CD14-positive monocyte (primary cell): Measurements from ENCODE around the gene ZNF267. TPM values are rescaled to one million over a fixed set of nuclear protein-coding genes. Genes with fewer than 3 reads are reported as not detected.

Source experiments
- DNase-seq, 3 donors: peaks; one replicate each; pipeline ENCODE4 v3.0.0-alpha.2; 2011 to 2022
- H2AFZ ChIP-seq: 2 replicates; pipeline ENCODE4 v1.6.0; 2012; ENCODE audit warnings: mild to moderate bottlenecking, low read depth, low read length, inconsistent platforms; ENCODE audit not compliant: insufficient read depth, poor library complexity, severe bottlenecking
- H3K27ac ChIP-seq, 2 donors: 1 replicate in 1 of 2; 2 replicates in 1 of 2; pipeline ENCODE4 v1.5.1; 2012 to 2013; ENCODE audit warnings: low read length in 2 of 2, control low read depth in 1 of 2, inconsistent platforms in 1 of 2, low read depth in 1 of 2, mild to moderate bottlenecking in 1 of 2
- H3K27me3 ChIP-seq, 2 donors: one replicate each; pipeline versions ENCODE4 v1.6.0 to v1.6.1; 2011 to 2013; ENCODE audit warnings: low read length in 2 of 2; ENCODE audit not compliant: control insufficient read depth in 2 of 2, insufficient read depth in 2 of 2
- H3K36me3 ChIP-seq, 2 donors: replicated peaks in 1 of 2; 1 replicate in 1 of 2; 2 replicates in 1 of 2; pipeline versions ENCODE4 v1.5.1 to v1.6.1; 2012 to 2013; ENCODE audit warnings: low read length in 2 of 2, control low read depth in 1 of 2, inconsistent platforms in 1 of 2, mild to moderate bottlenecking in 1 of 2; ENCODE audit not compliant: insufficient read depth in 2 of 2, control insufficient read depth in 1 of 2
- H3K4me1 ChIP-seq, 2 donors: 1 replicate in 1 of 2; 2 replicates in 1 of 2; pipeline versions ENCODE4 v1.5.1 to v1.6.1; 2012 to 2013; ENCODE audit warnings: low read length in 2 of 2, control low read depth in 1 of 2, inconsistent platforms in 1 of 2, mild to moderate bottlenecking in 1 of 2, moderate library complexity in 1 of 2; ENCODE audit not compliant: insufficient read depth in 2 of 2, control insufficient read depth in 1 of 2
- H3K4me2 ChIP-seq: replicated peaks from 2 replicates; pipeline ENCODE3; 2012; ENCODE audit warnings: low read length, moderate library complexity, mild to moderate bottlenecking; ENCODE audit not compliant: poor library complexity, severe bottlenecking; ENCODE audit errors: extremely low read depth
- H3K4me3 ChIP-seq, 3 experiments: fragments of 200-600 bp in 1 of 3; sonication (generic) in 1 of 3; replicated peaks in 1 of 3; 1 replicate in 2 of 3; 2 replicates in 1 of 3; pipeline ENCODE4 v1.5.1; 2011 to 2013; ENCODE audit warnings: low read length in 3 of 3, mild to moderate bottlenecking in 3 of 3, control low read depth in 2 of 3, low read depth in 2 of 3, inconsistent platforms in 1 of 3, moderate library complexity in 1 of 3
- H3K79me2 ChIP-seq: 2 replicates; pipeline ENCODE4 v1.6.0; 2012; ENCODE audit warnings: mild to moderate bottlenecking, control low read depth, inconsistent platforms, low read length, moderate library complexity; ENCODE audit not compliant: insufficient read depth
- H3K9ac ChIP-seq: 2 replicates; pipeline ENCODE4 v1.6.0; 2017; ENCODE audit warnings: low read length, mild to moderate bottlenecking; ENCODE audit not compliant: insufficient read depth, poor library complexity, severe bottlenecking
- H3K9me3 ChIP-seq, 2 donors: replicated peaks in 1 of 2; 1 replicate in 1 of 2; 2 replicates in 1 of 2; pipeline versions ENCODE4 v1.5.1 to v1.6.1; 2012 to 2013; ENCODE audit warnings: low read length in 2 of 2, control low read depth in 1 of 2; ENCODE audit not compliant: control insufficient read depth in 1 of 2, insufficient read depth in 1 of 2
- H4K20me1 ChIP-seq: 2 replicates; pipeline ENCODE4 v1.6.0; 2012; ENCODE audit warnings: mild to moderate bottlenecking, low read length, control low read depth, moderate library complexity; ENCODE audit not compliant: insufficient read depth
- H3K27ac Mint-ChIP-seq, 7 donors: one replicate each; pipeline ENCODE4 v1.8.0; 2020; ENCODE audit warnings: mild to moderate bottlenecking in 7 of 7, mixed read lengths in 7 of 7, moderate library complexity in 6 of 7, inconsistent platforms in 2 of 7
- H3K27me3 Mint-ChIP-seq, 3 donors: one replicate each; pipeline ENCODE4 v1.8.0; 2021 to 2022; ENCODE audit warnings: low read depth in 3 of 3, mild to moderate bottlenecking in 3 of 3, mixed read lengths in 3 of 3, moderate library complexity in 3 of 3, inconsistent platforms in 1 of 3
- H3K36me3 Mint-ChIP-seq, 2 donors: one replicate each; pipeline ENCODE4 v1.8.0; 2020; ENCODE audit warnings: mixed read lengths in 2 of 2, inconsistent platforms in 1 of 2, mild to moderate bottlenecking in 1 of 2
- H3K4me1 Mint-ChIP-seq: one replicate; pipeline ENCODE4 v1.8.0; 2020; ENCODE audit warnings: mild to moderate bottlenecking, mixed read lengths
- H3K4me3 Mint-ChIP-seq, 2 donors: one replicate each; pipeline ENCODE4 v1.8.0; 2020; ENCODE audit warnings: mild to moderate bottlenecking in 2 of 2, mixed read lengths in 2 of 2, moderate library complexity in 1 of 2
- H3K9me3 Mint-ChIP-seq, 7 donors: one replicate each; pipeline ENCODE4 v1.8.0; 2020 to 2022; ENCODE audit warnings: mixed read lengths in 7 of 7, mild to moderate bottlenecking in 6 of 7, moderate library complexity in 6 of 7, inconsistent platforms in 2 of 7
- WGBS: methylation state at CpG from one replicate; pipeline ENCODE4 v1.1.5; 2013; ENCODE audit warnings: missing lambda C conversion rate; ENCODE audit not compliant: insufficient coverage; 5-methylcytosine and 5-hydroxymethylcytosine counted together
- intact Hi-C, 2 donors: fragments of 100-400 bp; cut with micrococcal nuclease; formaldehyde crosslinking; loops; one replicate each; pipeline versions ENCODE4 v1.15.0 to v1.15.1; 2023
- polyA plus RNA-seq, 3 donors: library from polyadenylated mRNA; depleted of rRNA in 1 of 3; unstranded in 2 of 3; stranded (reverse) in 1 of 3; fragments of 300-500 nt in 2 of 3; fragments of >200 nt in 1 of 3; fragmentation: Illumina TruSeq in 2 of 3; gene quantifications; 1 replicate in 2 of 3; 2 replicates in 1 of 3; pipeline ENCODE4 v1.2.3, GENCODE V29; 2012 to 2021
- TF ChIP-seq, protein P1 (sequence below): fragments of 200-600 bp; IDR thresholded peaks from one replicate; pipeline ENCODE4 v1.8.0; 2022; ENCODE audit warnings: antibody characterized with exemption, mild to moderate bottlenecking

ZNF267 gene
- polyA plus RNA-seq, 3 donors = 13.5 to 23.8 (median 18.0) TPM

DNA sequence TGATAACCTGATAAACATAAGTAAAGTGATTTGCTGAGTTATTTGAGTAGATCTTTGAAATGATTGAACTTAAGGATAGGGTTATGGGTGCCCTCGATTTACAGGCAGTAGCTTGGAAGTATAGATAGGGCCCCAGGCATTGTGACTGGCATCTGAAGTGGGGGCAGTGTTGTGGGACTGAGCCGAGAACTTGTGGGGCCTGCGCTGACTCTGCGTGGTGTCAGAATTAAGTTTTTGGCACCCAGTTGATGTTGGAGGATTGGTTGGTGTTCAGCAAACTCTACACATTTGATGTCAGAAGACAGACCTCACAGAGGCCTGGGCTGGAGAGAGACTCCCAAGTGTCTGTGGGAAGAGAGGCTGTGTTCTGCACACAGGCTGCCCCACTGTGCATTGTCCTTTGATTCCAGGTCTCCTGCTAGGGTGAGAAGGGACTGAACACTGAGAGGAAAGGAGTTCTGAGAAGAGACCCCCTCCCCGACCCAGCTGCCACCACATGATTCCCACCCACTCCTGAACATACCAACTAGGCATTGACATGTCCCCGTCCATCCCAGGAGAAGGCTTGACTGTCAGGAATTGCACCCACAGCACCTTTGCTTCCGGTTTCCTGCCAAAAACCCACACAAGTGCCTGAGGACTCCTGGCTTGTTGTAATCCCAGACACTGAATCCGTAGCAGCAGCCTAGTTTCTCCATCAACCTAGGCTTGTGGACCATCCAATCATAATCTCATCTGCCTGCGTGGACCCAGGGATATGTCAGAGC lies 4.5 kb downstream of the ZNF267 start:
- Histone ChIP-seq H3K9ac (peak overlapping the region; percentile 64), H3K79me2 (peaks cover 99% of the 10 kb centered on the region), H3K36me3 (peaks cover 19 to 57% of the 10 kb centered on the region in 2 donors), H3K4me2 (peak overlapping the region; percentile 72), H3K4me3 (peak overlapping the region in 1 of 3 experiments; percentile 9), H3K4me1 (peaks cover 52 to 59% of the 10 kb centered on the region in 2 donors), H4K20me1 (peaks cover 67% of the 10 kb centered on the region), H3K27me3 (no peaks in the 10 kb centered on the region), H3K27ac (peak overlapping the region; percentile 76 to 100), H2AFZ (no peak overlapping the region), H3K9me3 (peaks cover 11 to 19% of the 10 kb centered on the region in 2 donors)
- H3K4me1 Mint-ChIP-seq = peaks cover 62% of the 10 kb centered on the region
- H3K36me3 Mint-ChIP-seq = peaks cover 60 to 78% of the 10 kb centered on the region in 2 donors
- peak overlapping the region; percentile 98 to 100 (median 99) for H3K27ac Mint-ChIP-seq
- intact Hi-C loops = loop anchor here in 1 of 2 donors (10.0 kb wide), 1 partner anchor 763 kb away; the partner anchor contains the start of gene KAT8
- peak overlapping the region; percentile 3 to 21 for H3K4me3 Mint-ChIP-seq
- WGBS = 95% methylated on average over 9 of the region's 9 CpGs
- H3K27me3 Mint-ChIP-seq = no peaks in the 10 kb centered on the region
- TF ChIP-seq, protein P1, sequence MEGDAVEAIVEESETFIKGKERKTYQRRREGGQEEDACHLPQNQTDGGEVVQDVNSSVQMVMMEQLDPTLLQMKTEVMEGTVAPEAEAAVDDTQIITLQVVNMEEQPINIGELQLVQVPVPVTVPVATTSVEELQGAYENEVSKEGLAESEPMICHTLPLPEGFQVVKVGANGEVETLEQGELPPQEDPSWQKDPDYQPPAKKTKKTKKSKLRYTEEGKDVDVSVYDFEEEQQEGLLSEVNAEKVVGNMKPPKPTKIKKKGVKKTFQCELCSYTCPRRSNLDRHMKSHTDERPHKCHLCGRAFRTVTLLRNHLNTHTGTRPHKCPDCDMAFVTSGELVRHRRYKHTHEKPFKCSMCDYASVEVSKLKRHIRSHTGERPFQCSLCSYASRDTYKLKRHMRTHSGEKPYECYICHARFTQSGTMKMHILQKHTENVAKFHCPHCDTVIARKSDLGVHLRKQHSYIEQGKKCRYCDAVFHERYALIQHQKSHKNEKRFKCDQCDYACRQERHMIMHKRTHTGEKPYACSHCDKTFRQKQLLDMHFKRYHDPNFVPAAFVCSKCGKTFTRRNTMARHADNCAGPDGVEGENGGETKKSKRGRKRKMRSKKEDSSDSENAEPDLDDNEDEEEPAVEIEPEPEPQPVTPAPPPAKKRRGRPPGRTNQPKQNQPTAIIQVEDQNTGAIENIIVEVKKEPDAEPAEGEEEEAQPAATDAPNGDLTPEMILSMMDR = no peak
- DNase-seq = no peak
- peaks cover 2 to 28% (median 10%) of the 10 kb centered on the region in 7 donors for H3K9me3 Mint-ChIP-seq

DNA sequence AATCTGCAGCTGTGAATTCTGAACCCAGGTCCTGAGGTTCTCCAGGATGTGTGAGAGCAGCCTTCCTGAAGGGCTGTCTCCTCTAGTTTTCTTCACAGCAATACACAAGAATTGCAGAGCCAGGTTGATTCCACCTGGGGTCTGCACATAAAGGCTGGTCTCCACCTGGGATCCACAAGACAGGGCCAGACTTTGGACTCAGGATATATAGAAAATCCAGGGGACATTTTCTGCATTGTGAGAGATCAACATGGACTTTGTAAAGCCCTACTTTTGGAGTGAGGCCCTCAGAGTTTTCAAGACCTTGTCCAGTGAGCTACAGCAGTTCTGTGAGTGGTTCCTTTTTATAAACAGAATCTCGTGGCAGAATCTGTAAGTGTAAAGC lies 6.3 kb downstream of the ZNF267 start:
- no peak overlapping the region for H3K4me3 Mint-ChIP-seq
- no peak for DNase-seq
- Histone ChIP-seq H3K79me2 (peaks cover 100% of the 10 kb centered on the region), H3K4me1 (peaks cover 45 to 53% of the 10 kb centered on the region in 2 donors), H3K27ac (peak overlapping the region; percentile 36 to 100), H3K9ac (peak overlapping the region; percentile 6), H4K20me1 (peaks cover 83% of the 10 kb centered on the region), H2AFZ (no peak overlapping the region), H3K27me3 (no peaks in the 10 kb centered on the region), H3K4me3 (no peak overlapping the region), H3K9me3 (peaks cover 22 to 26% of the 10 kb centered on the region in 2 donors), H3K4me2 (no peak overlapping the region), H3K36me3 (peaks cover 33 to 72% of the 10 kb centered on the region in 2 donors)
- peaks cover 75 to 87% of the 10 kb centered on the region in 2 donors for H3K36me3 Mint-ChIP-seq
- intact Hi-C loops = loop anchor here in 1 of 2 donors (10.0 kb wide), 1 partner anchor 765 kb away; the partner anchor contains the start of gene KAT8
- no CpG with 5 or more reads among the region's 1 CpG for WGBS
- TF ChIP-seq, protein P1 = no peak
- no peaks in the 10 kb centered on the region for H3K27me3 Mint-ChIP-seq
- peaks cover 56% of the 10 kb centered on the region for H3K4me1 Mint-ChIP-seq
- peaks cover 2 to 34% (median 15%) of the 10 kb centered on the region in 7 donors for H3K9me3 Mint-ChIP-seq
- peak overlapping the region; percentile 85 to 100 (median 90) for H3K27ac Mint-ChIP-seq
